Measurements from ENCODE around the gene BAG2. TPM values are rescaled to one million over a fixed set of nuclear protein-coding genes. Genes with fewer than 3 reads are reported as not detected.

BAG2 gene
- total RNA-seq, 1 donor from 2014 or later: 3.7 TPM

GRCh38 chr6:57221191-57221935 lies 49.2 kb downstream of the BAG2 start:
- DNase-seq (ENCODE audit: extremely low read depth, low read depth, low spot score): no peak

GRCh38 chr6:57221936-57222742 lies 50.0 kb downstream of the BAG2 start, which contains the start of gene RAB23:
RAB23 (minus strand) TSS chr6:57222307; CDS start chr6:57210380, 11,927 bp downstream.
- DNase-seq (ENCODE audit: extremely low read depth, low read depth, low spot score): peak; percentile 31

GRCh38 chr6:57222743-57223077 lies 50.6 kb downstream of the BAG2 start:
- no peak for DNase-seq (ENCODE audit: extremely low read depth, low read depth, low spot score)

- no peak for DNase-seq (ENCODE audit: extremely low read depth, low read depth, low spot score)
Observed at GRCh38 chr6:57224769-57225515, 52.8 kb downstream of the BAG2 start.

- DNase-seq (ENCODE audit: extremely low read depth, low read depth, low spot score): no peak
Observed at GRCh38 chr6:57226221-57226620, 54.1 kb downstream of the BAG2 start.

Other genes with a start within 250 kb of the BAG2 start
- 0.53 TPM in 2 replicates for gene BEND6, start 217.2 kb upstream of the BAG2 start, total RNA-seq
- gene KIAA1586, start 125.6 kb upstream of the BAG2 start, total RNA-seq: 7.5 and 7.8 TPM in 2 replicates
- 32.5 and 40.0 TPM in 2 replicates for gene ZNF451, start 82.1 kb upstream of the BAG2 start, total RNA-seq
- 8.5 and 9.4 TPM in 2 replicates for gene RAB23, start 50.0 kb downstream of the BAG2 start, total RNA-seq
- gene PRIM2, start 145.3 kb downstream of the BAG2 start, total RNA-seq: 9.1 and 10.2 TPM in 2 replicates

Data from glomerular endothelial cell (primary cell).